Measurements from ENCODE around the gene C1orf35. TPM values are rescaled to one million over a fixed set of nuclear protein-coding genes. Genes with fewer than 3 reads are reported as not detected.

The C1orf35 gene
- total RNA-seq, 3 donors from 2014 or later: 10.6 to 15.7 (median 13.9) TPM

- TF ChIP-seq CTCF (IDR thresholded peaks at IDR 0.05): no peak
- DNase-seq (no peak), ATAC-seq (no peak)
- no peak overlapping the region for H3K4me3 ChIP-seq
- peaks cover 17% of the 10 kb centered on the region for H3K4me1 ChIP-seq (ENCODE audit: low read depth)
- no peaks in the 10 kb centered on the region for H3K36me3 ChIP-seq (ENCODE audit: low read depth)
- H3K9me3 ChIP-seq: no peaks in the 10 kb centered on the region
- intact Hi-C loops (cut with DNase I, micrococcal nuclease): no loop called here
Observed at GRCh38 chr1:228062812-228063211, 40.3 kb downstream of the C1orf35 start.

DNA sequence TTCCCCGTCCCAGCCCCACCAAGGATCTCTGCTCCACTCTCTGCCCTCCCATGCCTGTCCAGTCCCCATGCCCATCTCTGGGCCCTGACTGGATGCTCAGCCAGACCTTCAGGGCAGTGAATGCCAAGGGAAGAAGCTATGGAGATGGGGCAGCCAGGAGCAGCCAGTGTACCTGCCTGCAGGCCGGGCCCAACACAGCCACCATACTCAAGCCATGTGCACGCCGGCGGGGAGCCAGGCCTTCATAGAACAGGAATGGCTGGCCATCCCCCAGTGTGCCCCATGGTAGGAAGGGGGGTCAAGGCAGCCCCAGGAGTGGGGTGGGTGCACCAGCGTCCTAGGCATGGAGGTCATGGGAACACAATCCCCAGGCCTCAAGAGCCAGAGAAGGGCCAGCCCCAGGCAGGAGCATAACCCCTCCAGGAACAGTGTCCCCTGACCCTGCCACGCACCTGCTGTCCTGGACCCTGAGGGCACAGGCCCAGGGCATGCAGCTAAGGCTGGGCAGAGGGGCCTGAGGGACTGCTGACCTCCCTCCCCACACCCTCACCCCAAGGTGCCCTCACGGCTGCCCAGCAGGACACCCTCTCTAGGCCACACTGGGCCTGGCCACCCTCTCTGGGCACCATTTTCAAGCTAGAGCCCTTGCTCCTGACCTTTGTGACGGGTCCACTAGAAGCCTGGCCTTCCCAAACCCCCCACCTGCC, 40.9 kb downstream of the C1orf35 start:
- Histone ChIP-seq H3K4me1 (ENCODE audit: low read depth) (peaks cover 17% of the 10 kb centered on the region), H3K9me3 (no peaks in the 10 kb centered on the region), H3K36me3 (ENCODE audit: low read depth) (no peaks in the 10 kb centered on the region), H3K4me3 (no peak overlapping the region)
- intact Hi-C loops (cut with DNase I, micrococcal nuclease): no loop called here
- TF ChIP-seq CTCF (IDR thresholded peaks at IDR 0.05): no peak
- peak in 2 of 3 donors; percentile 26 to 43 for DNase-seq
- ATAC-seq: no peak

DNA sequence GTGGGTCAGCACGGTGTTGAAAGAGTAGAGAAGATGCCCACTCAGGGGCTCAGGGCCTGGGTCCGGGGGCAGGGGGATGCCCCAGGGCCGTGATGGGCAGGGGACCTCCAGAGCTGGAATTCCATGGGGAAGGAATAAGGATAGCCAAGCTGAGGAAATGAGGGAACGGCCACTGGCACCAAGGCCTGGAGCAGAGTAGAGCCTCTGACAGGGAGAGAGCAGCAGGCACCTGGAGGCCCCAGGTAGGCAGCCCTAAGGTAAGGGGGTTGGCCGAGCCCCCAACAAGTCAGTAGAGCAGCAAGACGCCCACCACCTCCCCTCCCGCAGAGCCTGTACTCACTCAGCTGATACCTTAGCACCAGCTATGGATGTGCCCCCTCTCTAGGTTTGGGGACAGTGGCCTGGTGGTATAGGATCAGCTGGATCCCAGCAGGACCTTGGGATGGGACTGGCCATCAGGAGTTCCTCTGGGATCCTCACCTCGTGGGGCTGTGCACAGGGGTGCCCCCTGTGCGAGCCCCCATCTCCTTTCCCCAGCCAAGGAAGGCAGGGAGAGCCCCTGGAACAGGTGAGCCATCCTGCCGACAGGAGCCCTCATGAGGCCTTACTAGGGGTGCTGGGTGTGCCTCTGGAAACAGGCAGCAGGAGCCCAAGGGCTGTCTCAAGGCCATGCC, 41.6 kb downstream of the C1orf35 start:
- intact Hi-C loops (cut with DNase I, micrococcal nuclease): no loop called here
- DNase-seq: peak in 2 of 3 donors; percentile 26 to 41
- no peak for TF ChIP-seq CTCF (IDR thresholded peaks at IDR 0.05)
- no peak for ATAC-seq
- H3K9me3 ChIP-seq: no peaks in the 10 kb centered on the region
- H3K4me1 ChIP-seq (ENCODE audit: low read depth): peaks cover 17% of the 10 kb centered on the region
- no peak overlapping the region for H3K4me3 ChIP-seq
- no peaks in the 10 kb centered on the region for H3K36me3 ChIP-seq (ENCODE audit: low read depth)

DNA sequence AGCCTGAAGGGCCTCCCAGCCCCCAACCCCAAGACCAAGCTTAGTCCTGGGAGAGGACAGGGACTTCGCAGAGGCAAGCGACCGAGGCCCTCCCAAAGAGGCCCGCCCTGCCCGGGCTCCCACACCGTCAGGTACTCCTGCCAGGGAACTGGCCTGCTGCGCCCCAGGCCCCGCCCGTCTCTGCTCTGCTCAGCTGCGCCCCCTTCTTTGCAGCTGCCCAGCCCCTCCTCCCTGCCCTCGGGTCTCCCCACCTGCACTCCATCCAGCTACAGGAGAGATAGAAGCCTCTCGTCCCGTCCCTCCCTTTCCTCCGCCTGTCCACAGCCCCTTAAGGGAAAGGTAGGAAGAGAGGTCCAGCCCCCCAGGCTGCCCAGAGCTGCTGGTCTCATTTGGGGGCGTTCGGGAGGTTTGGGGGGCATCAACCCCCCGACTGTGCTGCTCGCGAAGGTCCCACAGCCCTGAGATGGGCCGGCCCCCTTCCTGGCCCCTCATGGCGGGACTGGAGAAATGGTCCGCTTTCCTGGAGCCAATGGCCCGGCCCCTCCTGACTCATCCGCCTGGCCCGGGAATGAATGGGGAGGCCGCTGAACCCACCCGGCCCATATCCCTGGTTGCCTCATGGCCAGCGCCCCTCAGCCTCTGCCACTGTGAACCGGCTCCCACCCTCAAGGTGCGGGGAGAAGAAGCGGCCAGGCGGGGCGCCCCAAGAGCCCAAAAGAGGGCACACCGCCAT, 42.5 kb downstream of the C1orf35 start:
- Histone ChIP-seq H3K4me1 (ENCODE audit: low read depth) (peaks cover 17% of the 10 kb centered on the region), H3K36me3 (ENCODE audit: low read depth) (no peaks in the 10 kb centered on the region), H3K4me3 (no peak overlapping the region), H3K9me3 (no peaks in the 10 kb centered on the region)
- peak; percentile 37 for ATAC-seq
- intact Hi-C loops (cut with DNase I, micrococcal nuclease): no loop called here
- no peak for TF ChIP-seq CTCF (IDR thresholded peaks at IDR 0.05)
- peak; percentile 50 to 76 (median 64) for DNase-seq

- DNase-seq: peak; percentile 98 to 100 (median 99)
- no peak for TF ChIP-seq CTCF (IDR thresholded peaks at IDR 0.05)
- ATAC-seq: peak; percentile 90
- no peaks in the 10 kb centered on the region for H3K9me3 ChIP-seq
- H3K4me1 ChIP-seq (ENCODE audit: low read depth): peaks cover 17% of the 10 kb centered on the region
- no peaks in the 10 kb centered on the region for H3K36me3 ChIP-seq (ENCODE audit: low read depth)
- intact Hi-C loops (cut with DNase I, micrococcal nuclease): no loop called here
- no peak overlapping the region for H3K4me3 ChIP-seq
Observed at GRCh38 chr1:228059634-228060457, 43.3 kb downstream of the C1orf35 start.
